C4-2B (cell line): ENCODE measurements around the gene SIX3.

Source experiments
- H3K27ac ChIP-seq: fragments of 450-650 bp; 2 replicates; pipeline ENCODE4 v1.5.1; 2017
- CTCF ChIP-seq: fragments of 450-650 bp; conservative IDR thresholded peaks from 2 replicates; pipeline ENCODE4 v1.5.1; 2017; ENCODE audit warnings: mild to moderate bottlenecking
- ZFX ChIP-seq: fragments of 450-650 bp; IDR thresholded peaks from 2 replicates; pipeline ENCODE4 v1.6.1; 2017

SIX3 gene

GRCh38 chr2:44944952-44945612 lies 3.6 kb downstream of the SIX3 start:
- TF ChIP-seq ZFX (no peak), CTCF (no peak)

GRCh38 chr2:44945676-44946371 lies 4.3 kb downstream of the SIX3 start:
- H3K27ac ChIP-seq, result no peak overlapping the region
- no peak for TF ChIP-seq CTCF
- TF ChIP-seq ZFX, result no peak

More at GRCh38 chr2:44944952-44945612, 3.6 kb downstream of the SIX3 start:
- no peak overlapping the region for H3K27ac ChIP-seq

- no peak for TF ChIP-seq ZFX
- TF ChIP-seq CTCF, result no peak
- no peak overlapping the region for H3K27ac ChIP-seq
Observed at GRCh38 chr2:44946372-44947027, 5.0 kb downstream of the SIX3 start.

GRCh38 chr2:44947028-44947375 lies 5.5 kb downstream of the SIX3 start:
- no peak overlapping the region for H3K27ac ChIP-seq
- TF ChIP-seq CTCF (no peak), ZFX (no peak)

DNA sequence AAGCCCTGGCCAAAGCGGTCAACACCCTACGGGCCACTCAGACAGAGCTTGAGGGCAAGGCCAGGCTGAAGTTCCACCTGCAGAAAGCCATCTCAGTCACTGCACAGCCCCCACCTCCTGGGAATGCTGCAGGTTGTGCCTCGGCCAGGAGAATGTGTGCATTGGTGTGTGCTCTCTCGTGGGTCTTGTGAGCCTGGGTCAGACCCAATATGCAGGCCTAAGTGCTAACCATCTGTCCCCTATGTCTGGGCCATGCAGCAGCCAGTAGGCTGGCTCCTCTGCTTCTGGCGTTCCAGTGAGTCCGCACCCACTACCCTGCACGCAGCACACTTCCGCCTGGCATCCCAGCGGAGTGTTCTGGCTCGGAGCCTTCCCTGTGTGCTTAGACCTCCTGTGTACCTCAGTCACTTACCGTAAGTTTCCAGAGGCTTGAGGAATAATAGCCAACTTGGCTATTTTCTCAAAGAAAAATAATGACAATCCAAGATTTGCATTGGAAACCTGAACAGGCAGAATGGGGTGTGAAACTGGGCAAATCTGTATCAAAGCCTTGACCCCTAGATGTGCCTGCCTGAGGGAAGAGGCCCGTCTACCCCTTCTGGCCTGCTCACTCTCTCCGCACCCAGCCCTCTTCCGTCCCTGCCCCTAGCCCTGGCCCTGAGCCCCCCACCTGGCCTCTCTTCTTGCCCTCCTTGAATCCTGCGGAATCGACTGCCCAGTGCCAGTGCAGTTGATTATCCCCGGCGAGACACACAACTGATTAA lies 7.2 kb downstream of the SIX3 start:
- no peak overlapping the region for H3K27ac ChIP-seq
- TF ChIP-seq ZFX, result no peak
- TF ChIP-seq CTCF, result no peak

DNA sequence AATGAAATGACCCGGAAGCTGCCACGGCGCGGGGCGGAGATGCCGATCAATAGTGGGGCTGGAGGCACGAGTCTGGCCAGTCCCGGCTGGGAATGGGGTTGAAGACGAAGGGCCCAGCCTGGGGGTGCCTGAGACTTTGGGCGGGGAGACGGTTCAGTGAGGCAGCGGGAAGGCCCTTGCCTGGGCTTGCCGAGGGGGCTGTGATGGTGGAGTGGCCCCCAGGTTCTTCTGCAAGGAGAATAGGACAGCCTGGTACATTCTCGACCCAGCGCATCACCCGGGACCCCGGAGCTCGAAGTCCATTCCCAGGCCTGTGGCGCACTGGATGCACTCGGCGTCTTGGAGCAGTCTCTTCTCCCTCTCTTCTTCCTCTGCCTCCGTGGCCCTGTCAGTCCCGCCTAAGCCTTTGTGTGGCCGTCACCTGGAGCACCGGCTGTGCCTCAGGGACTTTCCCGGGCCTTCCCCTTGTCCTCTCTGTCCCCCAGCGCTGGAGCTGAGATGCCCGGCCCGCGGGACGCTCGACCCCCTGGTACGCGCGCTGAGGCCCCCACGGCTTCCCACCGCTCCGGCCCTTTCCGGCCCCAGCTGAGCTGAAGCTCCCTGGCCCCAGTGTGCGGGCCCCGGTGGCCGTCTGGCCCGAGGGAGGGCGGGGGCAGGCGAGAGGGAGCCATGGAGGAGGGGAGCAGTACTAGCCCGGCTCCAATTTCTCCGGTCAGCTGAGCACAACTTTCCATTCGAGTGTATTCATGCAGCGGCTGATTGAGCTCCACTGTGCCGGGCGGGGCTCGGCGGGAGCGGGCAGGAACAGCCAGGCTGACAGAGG lies 8.0 kb downstream of the SIX3 start:
- H3K27ac ChIP-seq, result no peak overlapping the region
- TF ChIP-seq CTCF (no peak), ZFX (no peak)
